ENCODE measurements around the gene THAP8. TPM values are rescaled to one million over a fixed set of nuclear protein-coding genes. Genes with fewer than 3 reads are reported as not detected.

THAP8 gene
- polyA plus RNA-seq, 1 donor: 9.1 TPM

DNA sequence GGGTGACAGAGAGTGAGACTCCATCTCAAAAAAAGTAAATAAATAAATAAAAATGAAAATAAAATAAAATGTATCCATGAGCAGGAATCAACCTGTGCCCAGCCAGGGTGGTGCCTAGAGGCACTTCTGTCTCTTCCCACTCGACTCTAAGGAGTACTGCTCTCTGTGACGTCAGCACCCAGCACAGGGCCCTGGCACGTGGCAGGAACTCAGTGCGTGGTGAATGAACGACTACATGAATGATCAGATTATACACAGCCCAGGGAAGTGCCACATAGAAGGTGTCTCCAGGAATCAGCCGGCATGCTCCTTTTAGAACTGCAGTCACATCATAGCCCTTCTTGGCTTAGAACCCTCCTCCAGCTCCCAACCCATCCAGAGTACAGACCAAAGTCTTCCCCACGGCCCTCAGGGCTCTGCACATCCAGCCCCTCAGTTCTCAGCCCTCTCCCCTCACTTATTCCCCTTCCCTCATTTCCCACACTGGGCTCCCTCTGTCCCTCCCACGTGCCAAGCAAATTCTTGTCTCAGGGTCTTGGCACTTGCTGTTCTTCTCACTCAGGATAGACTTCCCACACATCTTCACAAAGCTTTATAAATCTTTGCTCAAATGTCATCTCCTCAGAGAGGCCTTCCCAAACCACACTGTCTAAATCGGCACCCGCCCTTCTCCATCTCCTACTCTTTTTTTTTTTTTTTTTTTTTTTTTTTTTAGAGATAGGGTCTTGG lies 25.6 kb downstream of the THAP8 start:
- no peak for DNase-seq
- Histone ChIP-seq H3K27me3 (ENCODE audit: control insufficient read depth, insufficient read depth, low read length) (no peaks in the 10 kb centered on the region), H3K9me3 (ENCODE audit: control insufficient read depth, low read depth, low read length) (peaks cover 3% of the 10 kb centered on the region), H3K4me3 (ENCODE audit: low read length) (no peak overlapping the region), H3K4me1 (ENCODE audit: control insufficient read depth, insufficient read depth, low read length) (peaks cover 5% of the 10 kb centered on the region), H3K27ac (ENCODE audit: low read length) (no peak overlapping the region), H3K36me3 (ENCODE audit: control insufficient read depth, insufficient read depth, low read length) (peaks cover 18% of the 10 kb centered on the region)
- WGBS (ENCODE audit: insufficient coverage, low lambda C conversion rate): 100% methylated on average over 1 of the region's 10 CpGs

GRCh38 chr19:36027696-36028095 lies 26.4 kb downstream of the THAP8 start:
- Histone ChIP-seq H3K27ac (ENCODE audit: low read length) (no peak overlapping the region), H3K4me1 (ENCODE audit: control insufficient read depth, insufficient read depth, low read length) (peaks cover 5% of the 10 kb centered on the region), H3K27me3 (ENCODE audit: control insufficient read depth, insufficient read depth, low read length) (no peaks in the 10 kb centered on the region), H3K9me3 (ENCODE audit: control insufficient read depth, low read depth, low read length) (peaks cover 3% of the 10 kb centered on the region), H3K36me3 (ENCODE audit: control insufficient read depth, insufficient read depth, low read length) (peaks cover 22% of the 10 kb centered on the region), H3K4me3 (ENCODE audit: low read length) (no peak overlapping the region)
- no CpG with 5 or more reads among the region's 6 CpGs for WGBS (ENCODE audit: insufficient coverage, low lambda C conversion rate)
- DNase-seq: no peak

- Histone ChIP-seq H3K27ac (ENCODE audit: low read length) (no peak overlapping the region), H3K4me1 (ENCODE audit: control insufficient read depth, insufficient read depth, low read length) (no peaks in the 10 kb centered on the region), H3K4me3 (ENCODE audit: low read length) (no peak overlapping the region), H3K9me3 (ENCODE audit: control insufficient read depth, low read depth, low read length) (peaks cover 3% of the 10 kb centered on the region), H3K36me3 (ENCODE audit: control insufficient read depth, insufficient read depth, low read length) (peaks cover 22% of the 10 kb centered on the region), H3K27me3 (ENCODE audit: control insufficient read depth, insufficient read depth, low read length) (no peaks in the 10 kb centered on the region)
- no CpG with 5 or more reads among the region's 49 CpGs for WGBS (ENCODE audit: insufficient coverage, low lambda C conversion rate)
- DNase-seq: no peak
These were observed 27.8 kb downstream of the THAP8 start for GRCh38 chr19:36026091-36026876.

- H3K4me1 ChIP-seq (ENCODE audit: control insufficient read depth, insufficient read depth, low read length): no peaks in the 10 kb centered on the region
- no peak overlapping the region for H3K27ac ChIP-seq (ENCODE audit: low read length)
- no peak overlapping the region for H3K4me3 ChIP-seq (ENCODE audit: low read length)
- WGBS (ENCODE audit: insufficient coverage, low lambda C conversion rate): no CpG with 5 or more reads among the region's 1 CpG
- no peak for DNase-seq
- H3K9me3 ChIP-seq (ENCODE audit: control insufficient read depth, low read depth, low read length): peaks cover 3% of the 10 kb centered on the region
- H3K27me3 ChIP-seq (ENCODE audit: control insufficient read depth, insufficient read depth, low read length): no peaks in the 10 kb centered on the region
- peaks cover 22% of the 10 kb centered on the region for H3K36me3 ChIP-seq (ENCODE audit: control insufficient read depth, insufficient read depth, low read length)
These were observed 28.5 kb downstream of the THAP8 start for GRCh38 chr19:36025541-36025940.

- no CpG with 5 or more reads among the region's 5 CpGs for WGBS (ENCODE audit: insufficient coverage, low lambda C conversion rate)
- H3K27ac ChIP-seq (ENCODE audit: low read length): no peak overlapping the region
- no peaks in the 10 kb centered on the region for H3K4me1 ChIP-seq (ENCODE audit: control insufficient read depth, insufficient read depth, low read length)
- H3K36me3 ChIP-seq (ENCODE audit: control insufficient read depth, insufficient read depth, low read length): peaks cover 22% of the 10 kb centered on the region
- no peak overlapping the region for H3K4me3 ChIP-seq (ENCODE audit: low read length)
- peaks cover 3% of the 10 kb centered on the region for H3K9me3 ChIP-seq (ENCODE audit: control insufficient read depth, low read depth, low read length)
- H3K27me3 ChIP-seq (ENCODE audit: control insufficient read depth, insufficient read depth, low read length): no peaks in the 10 kb centered on the region
- no peak for DNase-seq
These were observed 30.7 kb downstream of the THAP8 start for GRCh38 chr19:36023432-36023831.

GRCh38 chr19:36019061-36019670 lies 34.9 kb downstream of the THAP8 start:
- 100% methylated on average over 1 of the region's 22 CpGs for WGBS (ENCODE audit: insufficient coverage, low lambda C conversion rate)
- H3K27me3 ChIP-seq (ENCODE audit: control insufficient read depth, insufficient read depth, low read length): no peaks in the 10 kb centered on the region

GRCh38 chr19:36014012-36014924 lies 39.8 kb downstream of the THAP8 start, which contains the start of gene ALKBH6:
Gene ALKBH6, minus strand, starts transcription at chr19:36014213. Its CDS starts 816 bp downstream, at chr19:36013397.
- H3K4me1 ChIP-seq (ENCODE audit: control insufficient read depth, insufficient read depth, low read length): peaks cover 6% of the 10 kb centered on the region
- peak; percentile 99 to 100 for DNase-seq
- WGBS (ENCODE audit: insufficient coverage, low lambda C conversion rate): no CpG with 5 or more reads among the region's 42 CpGs

More at GRCh38 chr19:36019061-36019670, 34.9 kb downstream of the THAP8 start:
- no peak overlapping the region for H3K4me3 ChIP-seq (ENCODE audit: low read length)
- no peak overlapping the region for H3K27ac ChIP-seq (ENCODE audit: low read length)
- H3K4me1 ChIP-seq (ENCODE audit: control insufficient read depth, insufficient read depth, low read length): no peaks in the 10 kb centered on the region
- peaks cover 24% of the 10 kb centered on the region for H3K36me3 ChIP-seq (ENCODE audit: control insufficient read depth, insufficient read depth, low read length)
- DNase-seq: no peak
- no peaks in the 10 kb centered on the region for H3K9me3 ChIP-seq (ENCODE audit: control insufficient read depth, low read depth, low read length)

DNA sequence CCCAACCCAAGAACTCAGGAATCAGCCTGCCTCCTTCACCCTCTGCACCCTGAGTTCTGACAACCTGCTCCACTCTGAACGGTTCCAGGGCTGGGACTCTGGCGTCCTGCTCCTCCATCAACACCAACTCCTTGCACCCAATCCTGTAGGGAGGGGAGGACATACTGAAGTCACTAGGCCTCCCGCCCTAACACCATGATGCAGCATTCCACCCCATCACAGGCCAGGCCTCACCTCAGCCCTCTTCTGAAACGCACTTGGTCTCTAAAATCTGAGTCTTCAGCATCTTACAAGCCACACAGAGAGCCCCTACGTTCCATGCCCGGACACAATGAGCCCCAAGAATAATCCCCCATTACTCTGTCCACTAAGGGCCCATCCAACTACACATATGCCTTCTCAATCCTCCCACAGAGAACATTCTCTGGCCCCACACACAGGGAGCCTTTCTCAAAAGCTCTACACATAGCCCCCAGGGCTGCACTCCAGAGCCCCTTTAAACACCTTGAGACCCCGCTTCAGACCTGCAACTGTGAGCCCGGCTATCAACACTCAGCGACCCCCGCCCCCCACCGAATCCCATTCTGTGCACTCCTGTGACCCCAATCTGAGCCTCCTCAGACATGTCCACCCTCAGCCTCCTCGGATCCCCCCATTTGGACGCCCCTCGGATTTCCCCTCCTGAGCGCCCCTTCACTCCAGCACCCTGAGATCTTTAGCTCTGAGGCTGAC lies 40.6 kb downstream of the THAP8 start:
- DNase-seq: no peak
- Histone ChIP-seq H3K27ac (ENCODE audit: low read length) (peak overlapping the region; percentile 11), H3K9me3 (ENCODE audit: control insufficient read depth, low read depth, low read length) (no peaks in the 10 kb centered on the region), H3K4me1 (ENCODE audit: control insufficient read depth, insufficient read depth, low read length) (peaks cover 9% of the 10 kb centered on the region), H3K4me3 (ENCODE audit: low read length) (peak overlapping the region; percentile 69), H3K36me3 (ENCODE audit: control insufficient read depth, insufficient read depth, low read length) (peaks cover 15% of the 10 kb centered on the region), H3K27me3 (ENCODE audit: control insufficient read depth, insufficient read depth, low read length) (no peaks in the 10 kb centered on the region)
- no CpG with 5 or more reads among the region's 15 CpGs for WGBS (ENCODE audit: insufficient coverage, low lambda C conversion rate)

More at GRCh38 chr19:36014012-36014924, 39.8 kb downstream of the THAP8 start, which contains the start of gene ALKBH6:
- Histone ChIP-seq H3K27ac (ENCODE audit: low read length) (peak within 1 kb of the TSS; percentile 11), H3K9me3 (ENCODE audit: control insufficient read depth, low read depth, low read length) (no peaks in the 10 kb centered on the region), H3K4me3 (ENCODE audit: low read length) (peak within 1 kb of the TSS; percentile 69), H3K27me3 (ENCODE audit: control insufficient read depth, insufficient read depth, low read length) (no peaks in the 10 kb centered on the region), H3K36me3 (ENCODE audit: control insufficient read depth, insufficient read depth, low read length) (peaks cover 15% of the 10 kb centered on the region)

GRCh38 chr19:36010402-36010801 lies 43.7 kb downstream of the THAP8 start:
- Histone ChIP-seq H3K9me3 (ENCODE audit: control insufficient read depth, low read depth, low read length) (no peaks in the 10 kb centered on the region), H3K27ac (ENCODE audit: low read length) (no peak overlapping the region), H3K36me3 (ENCODE audit: control insufficient read depth, insufficient read depth, low read length) (peaks cover under 1% of the 10 kb centered on the region), H3K4me1 (ENCODE audit: control insufficient read depth, insufficient read depth, low read length) (peaks cover 9% of the 10 kb centered on the region), H3K27me3 (ENCODE audit: control insufficient read depth, insufficient read depth, low read length) (no peaks in the 10 kb centered on the region), H3K4me3 (ENCODE audit: low read length) (no peak overlapping the region)
- no CpG with 5 or more reads among the region's 11 CpGs for WGBS (ENCODE audit: insufficient coverage, low lambda C conversion rate)
- no peak for DNase-seq

All from large intestine (tissue), 3 donors.